ENCODE results near the gene CDC25A.

The CDC25A gene

DNA sequence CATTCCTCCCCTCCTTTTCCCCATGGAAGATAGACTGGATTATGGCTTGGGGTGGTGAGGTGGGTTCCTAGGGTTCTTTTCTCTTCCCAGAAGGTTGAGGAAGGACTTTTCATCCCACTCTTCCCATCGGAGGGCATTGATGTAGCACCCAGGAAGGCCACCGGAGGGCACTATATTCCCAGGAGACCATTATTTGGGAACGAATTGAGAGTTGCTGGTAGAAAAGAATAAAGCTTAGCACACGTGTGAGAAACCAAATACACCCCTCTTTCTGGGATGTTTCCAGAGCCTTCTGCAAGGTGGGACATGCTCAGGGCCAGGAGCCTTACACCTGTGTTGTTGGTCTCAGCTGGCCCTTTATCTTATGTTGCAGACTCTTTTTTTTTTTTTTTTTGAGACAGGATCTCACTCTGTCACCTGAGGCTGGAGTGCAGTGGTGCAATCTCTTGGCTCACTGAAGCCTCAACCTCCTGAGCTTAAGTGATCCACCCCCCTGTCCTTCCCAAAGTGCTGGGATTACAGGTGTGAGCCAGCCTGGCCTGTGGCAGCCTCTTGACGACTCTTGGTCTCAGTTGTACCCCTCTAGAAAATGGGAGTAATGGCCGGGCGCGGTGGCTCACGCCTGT, 6.3 kb upstream of the CDC25A start:
- peak; percentile 21 for DNase-seq

DNA sequence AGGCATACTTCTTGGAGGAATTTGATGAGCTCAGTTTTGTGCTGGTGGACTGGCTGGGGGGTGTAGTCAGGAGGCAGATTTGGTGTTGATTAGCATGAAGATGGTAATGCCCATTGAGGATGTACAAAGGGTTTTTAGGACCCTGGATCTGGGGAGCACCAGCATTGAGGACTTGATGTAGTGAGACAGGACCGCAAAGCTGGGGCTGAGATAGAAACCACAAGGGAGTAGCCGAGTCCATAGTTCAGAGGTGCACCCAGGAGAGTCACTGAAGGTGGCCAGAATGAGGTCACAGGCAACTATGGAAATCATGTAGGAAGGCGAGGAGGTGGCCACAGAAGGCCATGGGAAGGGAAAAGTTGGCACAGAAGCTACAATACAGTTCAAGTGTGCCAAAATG, 2.7 kb upstream of the CDC25A start:
- no peak for DNase-seq

DNA sequence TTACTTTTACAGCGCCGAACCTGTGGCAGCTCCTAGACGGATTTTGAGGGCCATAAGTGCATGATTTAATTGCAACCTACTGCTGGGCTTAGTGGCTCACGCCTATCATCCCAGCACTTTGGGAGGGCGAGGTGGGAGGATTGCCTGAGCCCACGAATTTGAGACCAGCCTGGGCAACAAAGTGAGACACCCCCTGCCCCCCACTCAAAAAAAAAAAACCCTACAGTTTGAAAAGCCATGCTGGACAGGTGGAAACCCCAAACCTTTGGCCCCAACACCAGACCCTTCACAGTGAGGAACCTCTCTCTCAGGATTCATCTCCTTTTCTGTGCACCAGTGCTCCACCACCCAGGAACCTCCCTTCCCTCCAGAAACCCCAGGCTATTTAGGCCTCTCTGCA, 1.1 kb upstream of the CDC25A start:
- DNase-seq: no peak

GRCh38 chr3:48187579-48188265, 495 bp downstream of the CDC25A start:
- no peak for DNase-seq

GRCh38 chr3:48187301-48187578, 977 bp downstream of the CDC25A start:
- no peak for DNase-seq

DNA sequence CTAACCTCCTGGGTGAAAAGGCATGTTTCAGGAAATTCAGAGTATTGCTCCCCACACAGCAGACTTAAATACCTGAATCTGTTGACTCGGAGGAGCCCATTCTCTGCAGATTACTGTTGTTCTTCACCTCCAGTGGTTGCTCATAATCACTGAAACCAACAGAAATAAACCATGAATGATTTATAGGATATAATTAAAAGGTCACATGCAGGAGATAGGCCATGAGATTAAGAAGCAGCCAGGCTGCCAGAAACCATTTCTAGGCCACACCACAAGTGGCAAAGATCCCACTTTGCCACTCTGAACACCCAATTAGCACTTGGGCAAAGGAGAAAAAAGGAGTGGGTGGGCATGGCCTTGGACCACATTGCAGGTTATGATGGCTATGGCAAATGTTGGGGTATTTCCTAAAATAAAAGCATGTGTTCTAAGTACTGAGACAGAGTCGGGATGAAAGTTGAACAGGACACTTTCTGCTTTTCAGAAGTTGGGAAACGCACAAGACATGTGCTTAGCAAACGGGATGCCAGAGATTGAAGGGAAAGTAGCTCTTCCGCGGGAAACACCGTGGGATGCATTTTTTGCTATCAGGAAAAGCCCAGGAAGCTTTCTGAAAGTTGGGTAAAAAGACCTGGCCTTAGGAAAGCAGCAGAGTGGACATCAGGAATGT, 1.5 kb downstream of the CDC25A start:
- DNase-seq: no peak

GRCh38 chr3:48185129-48185528, 3.1 kb downstream of the CDC25A start:
- DNase-seq: no peak

- no peak for DNase-seq
Observed at GRCh38 chr3:48184299-48184698, 3.9 kb downstream of the CDC25A start.

GRCh38 chr3:48180531-48181253, 7.5 kb downstream of the CDC25A start:
- no peak for DNase-seq

GRCh38 chr3:48180021-48180420, 8.2 kb downstream of the CDC25A start:
- DNase-seq: no peak

DNA sequence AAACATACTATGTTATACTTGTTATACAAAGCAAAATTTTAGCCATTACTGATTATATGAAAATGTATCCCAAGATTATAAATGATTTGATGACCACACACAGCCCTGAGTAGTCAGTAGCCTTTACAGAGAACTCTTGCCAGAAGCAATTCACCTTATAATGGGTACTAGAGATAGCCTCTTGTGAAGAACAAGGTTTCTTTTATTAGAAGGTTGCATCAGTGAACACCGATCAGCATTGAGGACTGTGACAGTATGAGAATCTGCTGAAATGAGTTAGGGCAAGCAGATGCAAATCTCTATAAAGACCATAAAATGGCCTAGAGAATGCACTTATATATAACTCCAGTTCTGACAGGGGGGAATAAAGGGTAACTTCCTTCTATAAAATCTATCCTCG, 10.1 kb downstream of the CDC25A start:
- DNase-seq: no peak

- peak; percentile 47 for DNase-seq
Observed at GRCh38 chr3:48157950-48158376, 30.3 kb downstream of the CDC25A start.

GRCh38 chr3:48157202-48157840, 30.9 kb downstream of the CDC25A start:
- DNase-seq: no peak

DNA sequence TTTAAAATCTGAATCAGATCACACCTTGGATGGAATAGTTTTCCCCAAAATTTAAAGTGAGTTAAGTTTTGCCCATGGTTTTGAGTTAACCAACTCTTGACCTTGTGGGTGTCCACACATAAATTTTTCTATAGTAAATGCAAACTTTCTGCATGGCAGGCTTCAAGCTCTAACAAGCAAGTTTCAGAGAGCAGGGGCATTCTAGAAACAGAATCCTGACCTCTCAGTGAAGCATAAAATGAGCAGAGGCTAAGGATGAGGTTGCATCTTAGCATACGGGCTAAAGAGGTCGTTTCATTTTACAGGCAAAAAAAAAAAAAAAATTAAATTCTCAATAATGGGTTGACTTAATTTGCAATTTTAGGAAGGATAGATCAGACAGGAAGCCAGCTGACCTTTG, 32.1 kb downstream of the CDC25A start:
- no peak for DNase-seq

- DNase-seq: no peak
Observed at GRCh38 chr3:48155122-48155521, 33.1 kb downstream of the CDC25A start.

DNA sequence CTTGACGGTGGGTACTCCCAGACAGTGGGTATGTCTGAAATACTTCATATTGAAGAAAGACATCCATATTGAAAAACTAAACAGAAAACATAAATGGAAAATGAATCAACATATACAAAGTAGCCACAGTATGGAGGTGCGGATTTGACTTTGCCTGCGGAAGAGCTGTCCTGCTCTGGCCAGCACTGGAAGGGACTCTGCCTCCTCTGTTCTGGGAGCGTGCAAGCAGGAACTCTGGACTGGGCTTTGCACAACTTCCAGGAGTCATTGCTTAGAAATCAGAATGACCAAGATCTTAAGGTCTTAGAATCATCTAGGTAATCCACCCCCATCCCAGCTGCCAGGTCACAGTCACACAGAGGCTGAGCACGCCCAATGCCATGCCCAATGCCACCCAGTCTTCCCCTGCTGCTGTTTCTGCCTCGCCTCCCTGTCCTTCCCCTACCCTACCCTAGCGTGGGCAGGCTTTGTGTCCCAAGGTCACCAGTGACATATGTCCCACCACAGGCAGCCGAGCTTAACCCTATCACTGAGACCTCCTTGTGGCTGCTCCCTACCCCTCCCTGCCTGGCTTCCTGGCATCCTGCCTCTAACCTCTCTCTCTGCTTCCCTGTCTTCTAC, 36.3 kb downstream of the CDC25A start:
- no peak for DNase-seq

DNA sequence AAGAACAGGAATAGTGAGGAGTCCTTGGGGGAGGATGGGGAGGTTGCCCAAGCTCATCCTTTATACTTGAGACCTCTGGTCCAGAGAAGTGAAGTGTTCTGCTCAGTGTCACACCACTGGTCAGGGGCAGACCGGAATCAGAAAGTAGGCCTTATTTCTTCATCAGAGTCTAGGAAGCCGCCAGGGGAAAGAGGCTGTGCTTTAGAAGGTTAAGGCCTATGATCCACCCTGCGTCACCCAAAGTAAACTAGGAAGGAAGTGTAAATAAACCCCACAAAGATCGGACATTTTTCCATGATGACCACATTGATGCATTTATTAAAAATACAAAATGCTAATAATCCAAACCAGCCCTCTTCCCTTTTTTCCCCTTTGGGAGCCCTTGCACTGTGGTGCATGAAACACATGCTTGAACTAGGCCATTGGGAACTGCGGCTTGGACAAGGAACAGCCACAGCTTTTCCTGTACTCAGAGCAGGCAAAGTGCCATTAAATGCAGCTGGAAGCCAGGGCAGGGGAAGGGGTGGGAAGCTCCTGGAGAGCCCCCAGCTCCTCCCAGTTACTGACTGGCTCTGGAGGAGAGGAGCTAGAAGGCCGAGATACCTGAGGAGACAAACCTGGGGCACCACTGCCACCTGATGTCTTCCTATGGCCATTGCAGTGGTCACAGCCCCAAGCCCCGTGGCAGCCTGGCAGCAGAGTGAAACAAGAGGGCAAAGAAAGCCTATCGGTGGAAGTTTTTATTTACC, 37.0 kb downstream of the CDC25A start:
- peak; percentile 57 for DNase-seq

DNA sequence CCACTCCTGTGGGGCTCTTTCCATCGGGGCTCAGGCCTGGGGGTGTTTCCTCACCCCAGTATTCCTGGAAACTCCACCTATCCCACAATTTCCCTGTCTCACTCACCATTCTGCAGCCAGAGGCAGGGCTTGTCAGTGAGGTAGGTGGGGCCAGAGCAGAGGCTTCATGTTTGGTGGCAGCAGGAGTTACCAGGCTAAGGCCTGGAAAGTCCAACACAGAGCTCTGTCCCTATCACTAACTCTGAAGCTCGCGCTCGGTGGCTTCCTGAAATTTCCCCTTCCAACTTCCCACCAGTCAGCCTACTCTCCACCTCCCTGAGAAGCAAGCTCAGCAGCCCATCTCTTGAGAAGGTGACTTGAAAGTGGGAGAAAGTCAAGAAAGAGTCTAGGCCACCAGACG, 44.2 kb downstream of the CDC25A start:
- no peak for DNase-seq

DNA sequence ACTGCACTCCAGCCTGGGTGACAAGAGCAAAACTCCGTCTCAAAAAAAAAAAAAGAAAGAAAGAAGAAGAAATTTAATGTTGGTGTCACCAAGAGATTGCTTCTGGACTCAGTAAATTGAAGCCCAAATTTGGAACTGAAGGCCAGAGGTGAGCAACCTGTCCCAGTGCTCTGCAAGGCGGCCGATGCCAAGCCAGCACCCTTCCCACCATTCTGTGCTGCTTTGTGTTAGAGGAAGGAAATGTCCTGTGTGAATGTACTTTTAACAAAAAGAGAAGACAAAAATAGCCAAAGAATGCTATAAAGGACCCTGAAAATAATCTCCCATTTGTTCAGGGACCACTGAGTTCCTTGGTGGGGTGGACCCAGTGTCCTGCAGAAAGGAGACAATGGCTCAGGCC, 44.6 kb downstream of the CDC25A start:
- DNase-seq: no peak

DNA sequence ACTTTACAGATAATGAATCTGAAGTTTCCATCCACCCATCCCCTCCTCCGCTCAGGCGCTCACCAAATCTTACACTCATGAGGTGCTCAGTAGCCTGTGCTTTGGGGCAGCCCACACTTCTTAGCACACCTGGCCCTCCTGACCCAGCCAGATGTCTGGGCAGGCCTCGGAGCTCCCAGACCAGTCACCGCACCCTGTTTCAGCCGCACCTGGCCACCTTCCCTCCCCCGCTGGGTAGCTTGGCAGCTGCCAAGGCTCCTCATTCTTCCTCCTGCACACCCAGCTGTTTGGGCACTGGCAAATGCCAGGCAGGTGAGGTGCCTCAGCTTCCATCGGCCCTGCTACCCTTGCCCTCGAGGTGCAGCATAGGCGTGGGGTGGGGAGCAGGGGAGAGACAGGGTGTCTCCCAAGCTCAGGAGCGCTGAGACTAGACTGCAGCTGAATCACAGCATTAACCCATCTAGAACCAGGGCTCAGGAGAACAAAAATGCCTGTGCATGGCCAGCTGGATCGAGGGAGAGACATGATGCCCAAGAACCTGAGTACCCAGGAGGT, 45.8 kb downstream of the CDC25A start:
- no peak for DNase-seq

GRCh38 chr3:48141604-48142137, 46.5 kb downstream of the CDC25A start:
- no peak for DNase-seq
